HFFc6 (cell line): ENCODE data around the gene SLC16A1. TPM values are rescaled to one million over a fixed set of nuclear protein-coding genes. Genes with fewer than 3 reads are reported as not detected.
A peak's percentile ranks its signal among the peaks of the same experiment; 100 is the strongest.

ENCODE experiments used
- DNase-seq: peaks from one replicate; pipeline ENCODE4 v3.0.0-alpha.2; 2018
- H3K27ac Mint-ChIP-seq: 2 replicates; pipeline ENCODE4 v1.8.0; 2020; ENCODE audit warnings: mild to moderate bottlenecking, mixed read lengths
- H3K27me3 Mint-ChIP-seq: 2 replicates; pipeline ENCODE4 v1.8.0; 2021; ENCODE audit warnings: mild to moderate bottlenecking, moderate library complexity, mixed read lengths; ENCODE audit not compliant: insufficient read depth
- H3K36me3 Mint-ChIP-seq: 2 replicates; pipeline ENCODE4 v1.8.0; 2021; ENCODE audit warnings: low read depth, mixed read lengths
- H3K4me1 Mint-ChIP-seq: 2 replicates; pipeline ENCODE4 v1.8.0; 2020; ENCODE audit warnings: low read depth, mixed read lengths
- H3K4me3 Mint-ChIP-seq: 2 replicates; pipeline ENCODE4 v1.8.0; 2020; ENCODE audit warnings: mild to moderate bottlenecking, moderate library complexity, mixed read lengths
- H3K9me3 Mint-ChIP-seq: 2 replicates; pipeline ENCODE4 v1.8.0; 2020; ENCODE audit warnings: mild to moderate bottlenecking, mixed read lengths
- total RNA-seq, 6 experiments: library from RNA; stranded (reverse); fragmentation: NEBNext Ultra II Directional; extraction: Animal tissue kit (Norgen Biotek cat#: 25700); gene quantifications; 2 replicates in 1 of 6; 3 replicates in 5 of 6; pipeline ENCODE4 v1.2.3, GENCODE V29; 2021
- TF ChIP-seq, protein P1 (sequence below): fragments of 200-600 bp; sonication (generic); IDR thresholded peaks from 2 replicates; pipeline ENCODE4 v1.5.0; 2021; ENCODE audit warnings: antibody characterized with exemption, mild to moderate bottlenecking

Gene SLC16A1
- total RNA-seq, 6 experiments from 2014 or later = 61.0 to 95.0 (median 69.4) TPM

DNA sequence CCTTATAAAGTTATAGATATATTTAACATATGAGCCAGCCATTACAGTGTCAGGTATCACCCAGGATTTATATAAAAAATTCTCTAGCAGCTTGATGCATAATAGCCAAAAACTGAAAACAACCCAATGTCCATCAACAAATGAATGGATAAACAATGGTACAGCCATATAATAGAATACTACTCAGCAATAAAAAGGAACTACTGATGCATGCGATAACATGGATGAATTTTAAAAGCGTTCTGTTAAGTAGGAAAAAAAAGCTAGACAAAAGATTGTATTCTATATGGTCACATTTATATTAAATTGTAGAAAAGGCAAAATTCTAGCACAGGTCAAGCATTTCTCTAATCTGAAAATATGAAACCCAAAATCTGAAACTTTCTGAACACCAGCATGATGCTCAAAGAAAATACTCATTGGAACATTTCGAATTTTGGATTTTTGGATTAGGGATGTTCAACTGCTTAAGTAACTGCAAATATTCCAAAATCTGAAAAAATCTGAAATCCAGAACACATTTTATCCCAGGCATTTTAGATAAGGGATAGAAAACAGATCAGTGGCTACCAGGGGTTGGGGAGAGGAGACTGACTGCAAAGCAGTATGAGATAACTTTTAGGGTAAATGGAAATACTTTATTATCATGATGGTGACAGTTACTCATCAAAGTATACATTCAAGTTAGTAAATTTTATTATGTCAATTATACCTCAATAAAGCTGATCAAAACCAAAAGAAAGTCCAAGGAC, 22.0 kb downstream of the SLC16A1 start:
- peak overlapping the region; percentile 35 for H3K4me3 Mint-ChIP-seq
- H3K27me3 Mint-ChIP-seq = no peaks in the 10 kb centered on the region
- TF ChIP-seq, protein P1, sequence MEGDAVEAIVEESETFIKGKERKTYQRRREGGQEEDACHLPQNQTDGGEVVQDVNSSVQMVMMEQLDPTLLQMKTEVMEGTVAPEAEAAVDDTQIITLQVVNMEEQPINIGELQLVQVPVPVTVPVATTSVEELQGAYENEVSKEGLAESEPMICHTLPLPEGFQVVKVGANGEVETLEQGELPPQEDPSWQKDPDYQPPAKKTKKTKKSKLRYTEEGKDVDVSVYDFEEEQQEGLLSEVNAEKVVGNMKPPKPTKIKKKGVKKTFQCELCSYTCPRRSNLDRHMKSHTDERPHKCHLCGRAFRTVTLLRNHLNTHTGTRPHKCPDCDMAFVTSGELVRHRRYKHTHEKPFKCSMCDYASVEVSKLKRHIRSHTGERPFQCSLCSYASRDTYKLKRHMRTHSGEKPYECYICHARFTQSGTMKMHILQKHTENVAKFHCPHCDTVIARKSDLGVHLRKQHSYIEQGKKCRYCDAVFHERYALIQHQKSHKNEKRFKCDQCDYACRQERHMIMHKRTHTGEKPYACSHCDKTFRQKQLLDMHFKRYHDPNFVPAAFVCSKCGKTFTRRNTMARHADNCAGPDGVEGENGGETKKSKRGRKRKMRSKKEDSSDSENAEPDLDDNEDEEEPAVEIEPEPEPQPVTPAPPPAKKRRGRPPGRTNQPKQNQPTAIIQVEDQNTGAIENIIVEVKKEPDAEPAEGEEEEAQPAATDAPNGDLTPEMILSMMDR = no peak
- DNase-seq = no peak
- H3K36me3 Mint-ChIP-seq = 0 out of 2 replicates have a peak, but pooled peaks cover under 1% of the 10 kb centered on the region
- H3K4me1 Mint-ChIP-seq = peaks cover 49% of the 10 kb centered on the region
- H3K9me3 Mint-ChIP-seq = no peaks in the 10 kb centered on the region
- peak overlapping the region; percentile 82 for H3K27ac Mint-ChIP-seq

DNA sequence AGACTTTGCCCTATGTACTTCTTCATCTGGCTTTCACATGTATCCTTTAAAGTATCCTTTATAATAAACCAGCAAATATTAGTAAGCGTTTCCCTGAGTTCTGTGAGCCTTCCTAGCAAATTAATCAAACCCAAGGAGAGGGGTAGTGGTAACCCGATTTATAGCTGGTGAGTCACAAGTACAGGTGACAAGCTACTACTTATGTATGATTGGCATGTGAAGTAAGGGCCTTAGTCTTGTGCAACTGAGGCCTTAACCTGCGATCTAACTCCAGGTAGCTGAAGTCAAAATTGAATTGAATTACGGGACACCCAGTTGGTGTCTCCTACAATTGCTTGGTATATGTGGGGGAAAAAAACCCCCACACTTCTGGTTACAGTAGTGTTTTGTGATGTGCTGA, 26.0 kb downstream of the SLC16A1 start:
- Mint-ChIP-seq H3K9me3 (no peaks in the 10 kb centered on the region), H3K4me1 (peaks cover 12% of the 10 kb centered on the region), H3K27ac (no peak overlapping the region), H3K27me3 (no peaks in the 10 kb centered on the region), H3K4me3 (no peak overlapping the region), H3K36me3 (0 out of 2 replicates have a peak, but pooled peaks cover 10% of the 10 kb centered on the region)
- DNase-seq = no peak
- TF ChIP-seq, protein P1 = no peak

DNA sequence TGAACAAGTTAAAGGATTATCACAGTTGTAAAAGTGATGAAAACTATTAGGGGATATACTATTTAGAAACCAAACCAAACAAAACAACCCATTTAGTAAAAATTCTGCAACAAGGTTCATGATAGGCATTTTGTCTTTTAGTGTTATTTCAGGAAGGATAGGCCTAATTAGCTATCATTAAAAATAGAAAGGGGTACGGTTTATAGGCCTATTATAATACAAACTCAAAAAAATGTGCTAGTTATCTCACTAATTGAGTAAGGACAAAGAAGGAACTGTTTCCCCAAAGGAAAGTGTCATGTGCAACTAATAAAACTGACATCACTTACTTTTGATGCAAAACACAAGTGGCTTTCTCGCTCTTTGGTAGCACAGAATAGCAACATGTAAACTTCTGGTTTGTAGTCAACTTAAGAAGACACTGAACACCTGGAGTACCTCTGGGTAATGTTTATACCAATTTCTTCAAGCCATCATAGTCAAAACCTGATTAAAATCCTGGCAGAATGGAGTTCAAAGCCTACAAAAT, 28.5 kb downstream of the SLC16A1 start:
- Mint-ChIP-seq H3K4me3 (no peak overlapping the region), H3K27ac (no peak overlapping the region), H3K4me1 (no peaks in the 10 kb centered on the region), H3K9me3 (no peaks in the 10 kb centered on the region), H3K36me3 (peaks cover 24% of the 10 kb centered on the region; the same call in 1 of the 2 replicates), H3K27me3 (no peaks in the 10 kb centered on the region)
- no peak for DNase-seq
- TF ChIP-seq, protein P1 = no peak

DNA sequence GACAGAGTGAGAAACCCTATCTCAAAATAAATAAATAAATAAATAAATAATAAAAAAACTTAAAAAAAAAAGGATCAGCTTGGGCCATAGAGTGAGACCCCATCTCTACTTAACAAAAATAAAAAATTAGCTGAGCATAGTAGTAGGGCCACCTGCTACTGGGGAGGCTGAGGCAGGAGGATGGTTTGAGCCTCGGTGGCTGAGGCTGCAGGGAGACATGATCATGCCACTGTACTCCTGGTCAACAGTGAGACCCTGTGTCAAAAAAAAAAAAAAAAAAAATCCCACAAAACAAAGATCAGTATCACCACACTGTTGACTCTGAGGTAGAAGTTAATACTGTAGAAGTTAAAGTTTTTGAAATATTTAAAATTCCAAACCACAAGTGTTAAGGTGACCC, 29.1 kb downstream of the SLC16A1 start:
- Mint-ChIP-seq H3K4me3 (no peak overlapping the region), H3K9me3 (no peaks in the 10 kb centered on the region), H3K4me1 (0 out of 2 replicates have a peak, but pooled peaks cover 5% of the 10 kb centered on the region), H3K27ac (no peak overlapping the region), H3K27me3 (peaks cover 1% of the 10 kb centered on the region; the same call in 1 of the 2 replicates), H3K36me3 (peaks cover 24% of the 10 kb centered on the region)
- no peak for DNase-seq
- TF ChIP-seq, protein P1 = no peak

DNA sequence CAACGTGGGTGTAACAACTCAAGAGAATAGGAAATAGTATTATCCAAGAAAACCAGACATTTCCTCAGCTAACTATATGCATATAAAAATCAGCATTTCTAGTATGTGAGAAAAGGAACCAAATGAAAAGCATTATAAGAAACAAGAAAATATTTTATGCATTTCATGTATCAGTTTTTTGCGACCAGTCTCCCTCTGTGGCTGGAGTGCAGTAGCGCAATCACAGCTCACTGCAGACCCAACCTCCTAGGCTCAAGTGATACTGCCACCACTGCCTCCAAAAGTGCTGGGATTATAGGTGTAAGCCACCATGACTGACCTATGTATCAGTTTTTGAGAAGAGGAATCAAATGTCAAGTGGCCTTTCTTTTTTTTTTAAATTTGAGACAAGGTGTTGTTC, 31.0 kb downstream of the SLC16A1 start:
- H3K9me3 Mint-ChIP-seq = no peaks in the 10 kb centered on the region
- DNase-seq = no peak
- TF ChIP-seq, protein P1 = peak; percentile 42
- H3K27me3 Mint-ChIP-seq = peaks cover 1% of the 10 kb centered on the region; the same call in 1 of the 2 replicates
- no peak overlapping the region for H3K27ac Mint-ChIP-seq
- H3K36me3 Mint-ChIP-seq = peaks cover 24% of the 10 kb centered on the region
- no peak overlapping the region for H3K4me3 Mint-ChIP-seq
- 0 out of 2 replicates have a peak, but pooled peaks cover 5% of the 10 kb centered on the region for H3K4me1 Mint-ChIP-seq
